GM23338 (cell line): ENCODE data around the gene DTWD1. TPM values are rescaled to one million over a fixed set of nuclear protein-coding genes. Genes with fewer than 3 reads are reported as not detected.

ENCODE experiments used
- ATAC-seq: fragments of 200-7000 bp; cut with Tn5 transposase; 3 replicates; pipeline ENCODE4 v1.9.1; 2020
- DNase-seq: peaks from one replicate; pipeline ENCODE4 v3.0.0-alpha.2; 2015; ENCODE audit warnings: low spot score
- H2AFZ ChIP-seq: fragments of 200-600 bp; sonication (generic); 2 replicates; pipeline ENCODE4 v1.8.0; 2016; ENCODE audit warnings: antibody characterized with exemption, mild to moderate bottlenecking, moderate library complexity
- H3F3A ChIP-seq: fragments of 200-600 bp; sonication (generic); replicated peaks from 2 replicates; pipeline ENCODE4 v1.8.0; 2017; ENCODE audit warnings: antibody characterized with exemption, mixed run types, low read depth
- H3K27ac ChIP-seq: fragments of 200-600 bp; sonication (generic); 2 replicates; pipeline ENCODE4 v1.6.1; 2016; ENCODE audit warnings: low read depth
- H3K27me3 ChIP-seq: fragments of 200-600 bp; sonication (generic); 2 replicates; pipeline ENCODE4 v1.8.0; 2016; ENCODE audit warnings: mild to moderate bottlenecking, mixed run types, moderate library complexity; ENCODE audit not compliant: insufficient read depth
- H3K36me3 ChIP-seq: fragments of 200-600 bp; sonication (generic); 2 replicates; pipeline ENCODE4 v1.8.0; 2016; ENCODE audit warnings: mild to moderate bottlenecking; ENCODE audit not compliant: insufficient read depth
- H3K4me1 ChIP-seq: fragments of 200-600 bp; sonication (generic); 2 replicates; pipeline ENCODE4 v1.8.0; 2016; ENCODE audit warnings: mild to moderate bottlenecking, moderate library complexity; ENCODE audit not compliant: insufficient read depth
- H3K4me2 ChIP-seq: fragments of 200-600 bp; sonication (generic); 2 replicates; pipeline ENCODE4 v1.7.1; 2017; ENCODE audit warnings: mixed run types
- H3K4me3 ChIP-seq: fragments of 200-600 bp; sonication (generic); 2 replicates; pipeline ENCODE4 v1.6.1; 2016; ENCODE audit warnings: mixed run types
- H3K79me2 ChIP-seq: fragments of 200-600 bp; sonication (generic); replicated peaks from 2 replicates; pipeline ENCODE4 v1.8.0; 2017; ENCODE audit warnings: mild to moderate bottlenecking; ENCODE audit not compliant: insufficient read depth
- H3K9me2 ChIP-seq: fragments of 200-600 bp; sonication (generic); 2 replicates; pipeline ENCODE4 v1.8.0; 2017; ENCODE audit not compliant: insufficient read depth
- H4K20me1 ChIP-seq: fragments of 200-600 bp; sonication (generic); replicated peaks from 2 replicates; pipeline ENCODE4 v1.8.0; 2017; ENCODE audit warnings: mild to moderate bottlenecking; ENCODE audit not compliant: insufficient read depth
- H3K27ac Mint-ChIP-seq: 2 replicates; pipeline ENCODE4 v1.8.0; 2020; ENCODE audit warnings: inconsistent platforms, mild to moderate bottlenecking, moderate library complexity, mixed read lengths
- H3K27me3 Mint-ChIP-seq: 3 replicates; pipeline ENCODE4 v1.8.0; 2022; ENCODE audit warnings: low read depth, mild to moderate bottlenecking, moderate library complexity, mixed read lengths, inconsistent platforms; ENCODE audit not compliant: insufficient read depth, poor library complexity
- H3K36me3 Mint-ChIP-seq: 3 replicates; pipeline ENCODE4 v1.8.0; 2021; ENCODE audit warnings: low read depth, mild to moderate bottlenecking, inconsistent platforms, moderate library complexity, mixed read lengths
- H3K4me1 Mint-ChIP-seq: 3 replicates; pipeline ENCODE4 v1.8.0; 2020; ENCODE audit warnings: mild to moderate bottlenecking, inconsistent platforms, mixed read lengths
- H3K4me3 Mint-ChIP-seq: 3 replicates; pipeline ENCODE4 v1.8.0; 2021; ENCODE audit warnings: moderate library complexity, mild to moderate bottlenecking, inconsistent platforms, mixed read lengths
- H3K9me3 Mint-ChIP-seq: 3 replicates; pipeline ENCODE4 v1.8.0; 2020; ENCODE audit warnings: moderate library complexity, mild to moderate bottlenecking, inconsistent platforms, mixed read lengths
- ETS1 ChIP-seq: IDR thresholded peaks from 2 replicates; pipeline ENCODE4 v1.6.1; 2016; ENCODE audit warnings: antibody characterized with exemption
- EZH2 ChIP-seq: fragments of 200-600 bp; sonication (generic); IDR thresholded peaks from one replicate; pipeline ENCODE4 v1.8.0; 2017; ENCODE audit warnings: antibody characterized with exemption, mild to moderate bottlenecking, low read depth; ENCODE audit not compliant: unreplicated experiment
- EZH2phosphoT487 ChIP-seq: fragments of 200-600 bp; sonication (generic); IDR thresholded peaks from one replicate; pipeline ENCODE4 v1.8.1; 2018; ENCODE audit warnings: antibody characterized with exemption; ENCODE audit not compliant: unreplicated experiment
- JUNB ChIP-seq: IDR thresholded peaks from one replicate; pipeline ENCODE4 v1.6.1; 2016; ENCODE audit warnings: antibody characterized with exemption; ENCODE audit not compliant: unreplicated experiment
- NANOG ChIP-seq: IDR thresholded peaks from 2 replicates; pipeline ENCODE4 v1.6.1; 2016; ENCODE audit warnings: antibody characterized with exemption, borderline replicate concordance
- POLR2AphosphoS5 ChIP-seq: IDR thresholded peaks from 2 replicates; pipeline ENCODE4 v1.6.1; 2016; ENCODE audit warnings: antibody characterized with exemption, low read depth
- STAT1 ChIP-seq: IDR thresholded peaks from one replicate; pipeline ENCODE4 v1.6.1; 2016; ENCODE audit warnings: antibody characterized with exemption; ENCODE audit not compliant: unreplicated experiment
- ZNF114 ChIP-seq: fragments of 250-450 bp; sonication (Bioruptor Pico); IDR thresholded peaks from 2 replicates; pipeline ENCODE4 v1.5.0; 2020; ENCODE audit warnings: mild to moderate bottlenecking, moderate library complexity
- ZNF331 ChIP-seq: fragments of 250-450 bp; sonication (Bioruptor Pico); IDR thresholded peaks from 2 replicates; pipeline ENCODE4 v1.5.0; 2020; ENCODE audit warnings: low read depth, mild to moderate bottlenecking, moderate library complexity
- ZNF462 ChIP-seq: fragments of 250-450 bp; sonication (Bioruptor Pico); IDR thresholded peaks from 2 replicates; pipeline ENCODE4 v1.5.0; 2020; ENCODE audit warnings: mild to moderate bottlenecking, moderate library complexity
- polyA plus RNA-seq: library from polyadenylated mRNA; unstranded; fragments of >200 nt; fragmentation: Nextera tagmentation; extraction: Ambion mirVana; gene quantifications from 2 replicates; pipeline ENCODE4 v1.2.1, GENCODE V29; 2016
- total RNA-seq: library from RNA; depleted of rRNA; stranded (reverse); fragments of >200 nt; shearing (Covaris generic); gene quantifications from 2 replicates; pipeline ENCODE4 v1.2.3, GENCODE V29; 2014

Gene DTWD1
- total and polyA plus RNA-seq, 2 experiments from 2014 or later: 28.4 to 45.2 TPM

- TF ChIP-seq ZNF462 (CRISPR knock-in tag) (no peak), EZH2 (no peak), POLR2AphosphoS5 (no peak), NANOG (no peak), EZH2phosphoT487 (no peak), ZNF114 (CRISPR knock-in tag) (no peak), STAT1 (no peak)
Measured at GRCh38 chr15:49646891-49647290, 26.0 kb downstream of the DTWD1 start (continued).

- ATAC-seq: no peak
- no peak for TF ChIP-seq ZNF331
- TF ChIP-seq JUNB: no peak
- no peak for TF ChIP-seq NANOG
- TF ChIP-seq ZNF114 (CRISPR knock-in tag): no peak
- TF ChIP-seq EZH2: no peak
- TF ChIP-seq ETS1: no peak
- no peak for TF ChIP-seq STAT1
Measured at GRCh38 chr15:49649987-49650386, 29.1 kb downstream of the DTWD1 start.

More at GRCh38 chr15:49649987-49650386, 29.1 kb downstream of the DTWD1 start:
- no peak for DNase-seq
- H3K36me3 Mint-ChIP-seq: peaks cover 16% of the 10 kb centered on the region; the same call in 2 of the 3 replicates
- Histone ChIP-seq H3K79me2 (no peaks in the 10 kb centered on the region), H3K4me1 (no peaks in the 10 kb centered on the region), H3K36me3 (no peaks in the 10 kb centered on the region; the same call in 1 of the 2 replicates), H3F3A (no peaks in the 10 kb centered on the region), H3K4me3 (no peak overlapping the region), H3K9me2 (peaks cover 4% of the 10 kb centered on the region; the same call in 1 of the 2 replicates), H3K27ac (no peak overlapping the region), H4K20me1 (no peaks in the 10 kb centered on the region), H2AFZ (no peak overlapping the region), H3K27me3 (no peaks in the 10 kb centered on the region), H3K4me2 (no peak overlapping the region)
- no peaks in the 10 kb centered on the region for H3K27me3 Mint-ChIP-seq
- no peaks in the 10 kb centered on the region for H3K4me1 Mint-ChIP-seq
- peaks cover 32% of the 10 kb centered on the region for H3K9me3 Mint-ChIP-seq
- no peak overlapping the region for H3K4me3 Mint-ChIP-seq
- H3K27ac Mint-ChIP-seq: no peak overlapping the region
